HepG2 (cell line): ENCODE results near the gene IBA57. TPM values are rescaled to one million over a fixed set of nuclear protein-coding genes. Genes with fewer than 3 reads are reported as not detected.

Experiments used
- ATAC-seq: fragments of 200-7000 bp; cut with Tn5 transposase; 3 replicates; pipeline ENCODE4 v1.9.1; 2020; ENCODE audit warnings: mild to moderate bottlenecking, moderate library complexity
- BruUV-seq: library from RNA; stranded (reverse); fragments of 400-500 nt; replicated peaks from 2 replicates; lab custom pipeline; 2021; lab: Mats Ljungman, UMichigan
- CTCF ChIA-PET: fragments of 300-600 bp; formaldehyde crosslinking; extraction: SDS; loops from one replicate; lab custom pipeline; 2021; ENCODE audit warnings: low total read pairs, inconsistent platforms, low intra/inter-chr PET ratio; lab: Yijun Ruan, JAX
- POLR2A ChIA-PET: fragments of 350-600 bp; sonication (Branson Sonifier 250); formaldehyde crosslinking; loops from one replicate; lab custom pipeline; 2020; ENCODE audit warnings: antibody characterized with exemption, inconsistent platforms; lab: Yijun Ruan, JAX
- DNase-seq: peaks from one replicate; pipeline ENCODE4 v3.0.0-alpha.2; 2015; ENCODE audit warnings: low spot score
- FAIRE-seq: peaks from 3 replicates; lab custom pipeline; 2011; peaks lifted over from hg19 to GRCh38; lab: Jason Lieb, UNC
- H2AFZ ChIP-seq: one replicate; pipeline ENCODE4 v1.6.1; 2011; ENCODE audit warnings: low read length, inconsistent platforms
- H3K27ac ChIP-seq: fragments of 300-600 bp; 3 replicates; pipeline ENCODE4 v1.8.0; 2011; ENCODE audit warnings: mixed run types, mild to moderate bottlenecking, mixed read lengths, low read length, inconsistent platforms; ENCODE audit not compliant: insufficient read depth; ENCODE audit errors: extremely low read length
- H3K27me3 ChIP-seq, 2 experiments: fragments of 200-600 bp in 1 of 2; 2 replicates in 1 of 2; 3 replicates in 1 of 2; pipeline versions ENCODE4 v1.6.0 to v1.8.0; 2011; ENCODE audit warnings: low read length in 2 of 2, mild to moderate bottlenecking in 2 of 2, moderate library complexity in 2 of 2, inconsistent platforms in 1 of 2; ENCODE audit not compliant: insufficient read depth in 2 of 2, control insufficient read depth in 1 of 2
- H3K36me3 ChIP-seq, 2 experiments: fragments of 200-600 bp in 1 of 2; replicated peaks in 1 of 2; 2 replicates in 1 of 2; 3 replicates in 1 of 2; pipeline versions ENCODE4 v1.5.1 to v1.8.0; 2011; ENCODE audit warnings: low read length in 2 of 2, inconsistent platforms in 1 of 2; ENCODE audit not compliant: insufficient read depth in 2 of 2, control insufficient read depth in 1 of 2
- H3K4me1 ChIP-seq: 2 replicates; pipeline ENCODE4 v1.5.1; 2012; ENCODE audit warnings: low read length, inconsistent platforms; ENCODE audit not compliant: insufficient read depth
- H3K4me2 ChIP-seq: 2 replicates; pipeline ENCODE4 v1.6.0; 2011; ENCODE audit warnings: low read depth, low read length, inconsistent platforms
- H3K4me3 ChIP-seq, 3 experiments: fragments of 200-600 bp in 1 of 3; sonication (generic), shearing (Covaris generic) in 1 of 3; replicated peaks in 1 of 3; 2 replicates each; pipeline ENCODE4 v1.5.1; 2011 to 2016; ENCODE audit warnings: low read length in 3 of 3, inconsistent platforms in 2 of 3, low read depth in 2 of 3, mild to moderate bottlenecking in 2 of 3, control low read depth in 1 of 3, mixed read lengths in 1 of 3; ENCODE audit not compliant: insufficient read depth in 1 of 3
- H3K79me2 ChIP-seq: one replicate; pipeline ENCODE4 v1.6.1; 2011; ENCODE audit warnings: low read length, inconsistent platforms; ENCODE audit not compliant: insufficient read depth
- H3K9ac ChIP-seq: 2 replicates; pipeline ENCODE4 v1.6.0; 2011; ENCODE audit warnings: mild to moderate bottlenecking, low read depth, low read length, inconsistent platforms; ENCODE audit not compliant: insufficient read depth
- H3K9me3 ChIP-seq: 2 replicates; pipeline ENCODE4 v1.5.1; 2012; ENCODE audit warnings: mild to moderate bottlenecking, low read length
- H4K20me1 ChIP-seq: 2 replicates; pipeline ENCODE4 v1.6.0; 2011; ENCODE audit warnings: inconsistent platforms, mild to moderate bottlenecking, low read length, moderate library complexity; ENCODE audit not compliant: insufficient read depth
- CREB1 ChIP-seq, 2 experiments: fragments of 450-650 bp in 1 of 2; IDR thresholded peaks; 2 replicates each; pipeline ENCODE4 v1.6.1; 2016 to 2017; ENCODE audit warnings: control low read depth in 1 of 2, mild to moderate bottlenecking in 1 of 2, missing compliant biosample characterization in 1 of 2, missing genetic modification characterization in 1 of 2
- MAF1 ChIP-seq: sonication (generic); formaldehyde crosslinking; IDR thresholded peaks from 2 replicates; pipeline ENCODE4 v1.5.0; 2020; ENCODE audit warnings: missing genetic modification reagents, borderline replicate concordance
- MLLT10 ChIP-seq: sonication (generic); formaldehyde crosslinking; IDR thresholded peaks from 2 replicates; pipeline ENCODE4 v1.4.0; 2020; ENCODE audit warnings: missing genetic modification reagents
- ONECUT2 ChIP-seq: sonication (generic); formaldehyde crosslinking; IDR thresholded peaks from 2 replicates; pipeline ENCODE4 v1.4.0; 2020; ENCODE audit warnings: missing genetic modification reagents
- PBX3 ChIP-seq: sonication (generic); formaldehyde crosslinking; IDR thresholded peaks from 2 replicates; pipeline ENCODE4 v1.8.1; 2023; ENCODE audit warnings: missing genetic modification reagents, inconsistent platforms, borderline replicate concordance
- POGZ ChIP-seq: sonication (generic); formaldehyde crosslinking; IDR thresholded peaks from 2 replicates; pipeline ENCODE4 v1.4.0; 2020; ENCODE audit warnings: mild to moderate bottlenecking, missing genetic modification reagents
- RCOR2 ChIP-seq: IDR thresholded peaks from 2 replicates; pipeline ENCODE4 v1.6.1; 2016; ENCODE audit warnings: missing biosample characterization, missing genetic modification reagents
- ZKSCAN1 ChIP-seq: fragments of 150-350 bp; IDR thresholded peaks from 2 replicates; pipeline ENCODE4 v1.6.1; 2014; ENCODE audit warnings: low read length
- ZNF891 ChIP-seq: sonication (generic); formaldehyde crosslinking; IDR thresholded peaks from 2 replicates; pipeline ENCODE4 v1.5.0; 2020; ENCODE audit warnings: mild to moderate bottlenecking, missing genetic modification reagents
- WGBS: methylation state at CpG from one replicate; pipeline ENCODE4 v1.1.6; 2017; ENCODE audit warnings: low lambda C conversion rate; 5-methylcytosine and 5-hydroxymethylcytosine counted together
- in situ Hi-C: cut with HindIII; loops from 2 replicates; pipeline ENCODE4 v1.10.0; 2017; ENCODE audit warnings: low pct_unique_long_range_greater_than_20kb; ENCODE audit not compliant: extremely low pct_ligation_motif_present
- intact Hi-C: fragments of 100-400 bp; cut with micrococcal nuclease; formaldehyde crosslinking; loops from one replicate; pipeline ENCODE4 v1.10.0; 2022; ENCODE audit not compliant: unreplicated experiment
- polyA plus RNA-seq, 8 experiments: library from polyadenylated mRNA; depleted of rRNA in 3 of 8; stranded (reverse) in 7 of 8; unstranded in 1 of 8; fragments of >200 nt; fragmentation: Illumina TruSeq in 4 of 8; extraction: Trizol in 4 of 8; gene quantifications; 2 replicates each; pipeline versions ENCODE4 v1.2.1 to v1.2.3, GENCODE V29; 2011 to 2016; ENCODE audit warnings: low read depth in 4 of 8, missing spikeins in 1 of 8, mixed read lengths in 1 of 8; ENCODE audit not compliant: insufficient read depth in 1 of 8
- total RNA-seq, 5 experiments: library from RNA; depleted of rRNA; stranded (reverse); fragments of >200 nt; fragmentation: Illumina TruSeq; extraction: Trizol; gene quantifications; 2 replicates each; pipeline ENCODE4 v1.2.3, GENCODE V29; 2016; ENCODE audit warnings: low read depth in 1 of 5

Gene IBA57
- total and polyA plus RNA-seq, 2 of the 13 experiments (the other 11 are each of a cell fraction or from before 2014, with no cell fraction given) = 2.3 to 10.2 TPM

DNA sequence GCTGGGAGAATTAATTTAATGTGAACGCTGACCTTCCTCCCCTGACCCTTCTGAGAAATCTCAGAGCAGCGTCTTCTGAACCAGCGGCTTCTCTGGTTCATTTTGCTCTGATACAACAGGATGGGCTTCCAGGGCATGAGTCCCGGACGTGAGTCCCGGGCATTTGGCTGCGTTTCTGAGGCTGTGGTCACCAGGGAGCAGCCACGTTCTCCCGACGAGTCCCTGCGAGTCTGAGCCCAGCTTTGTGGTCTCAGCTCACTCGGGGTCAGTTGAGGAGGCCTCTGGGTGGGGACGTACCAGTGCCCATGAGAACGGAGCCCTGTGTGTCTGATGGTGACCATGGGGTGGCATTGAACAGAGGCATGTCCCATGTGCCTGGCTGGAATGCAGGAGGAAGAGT is 24.6 kb downstream of the IBA57 start:
- intact Hi-C loops (no loop called here), in situ Hi-C loops (loop anchor here (10.0 kb wide), 1 partner anchor 195 kb away; no protein-coding TSS in a partner anchor)
- DNase-seq (no peak), FAIRE-seq (no peak), ATAC-seq (no peak)
- Histone ChIP-seq H3K27ac (no peak overlapping the region), H3K4me3 (no peak overlapping the region), H3K4me2 (no peak overlapping the region), H3K79me2 (no peaks in the 10 kb centered on the region), H4K20me1 (no peaks in the 10 kb centered on the region), H3K9ac (no peak overlapping the region), H3K4me1 (no peaks in the 10 kb centered on the region), H2AFZ (no peak overlapping the region), H3K9me3 (no peaks in the 10 kb centered on the region), H3K36me3 (no peaks in the 10 kb centered on the region), H3K27me3 (no peaks in the 10 kb centered on the region; a peak in 1 of 5 replicates)
- POLR2A ChIA-PET = no interaction called here
- CTCF ChIA-PET = no interaction called here
- 45% methylated on average over 9 of the region's 14 CpGs for WGBS
- no peak for TF ChIP-seq CREB1 (IDR thresholded peaks at IDR 0.05)
- TF ChIP-seq CREB1 (CRISPR knock-in tag; IDR thresholded peaks at IDR 0.05) = no peak
- no peak for TF ChIP-seq POGZ (CRISPR knock-in tag)
- no peak for TF ChIP-seq MAF1 (CRISPR knock-in tag)
- TF ChIP-seq RCOR2 (CRISPR knock-in tag) = no peak
- no peak for TF ChIP-seq ZNF891 (CRISPR knock-in tag)
- TF ChIP-seq ZKSCAN1 = no peak
- TF ChIP-seq MLLT10 (CRISPR knock-in tag) = no peak
- TF ChIP-seq PBX3 = no peak
- no peak for TF ChIP-seq ONECUT2 (CRISPR knock-in tag)
- no TSS peak for BruUV-seq
